Activated CD4-positive, alpha-beta T cell treated with anti-CD3 and anti-CD28 coated beads for 1 hour (primary cell): ENCODE measurements around the gene GAB2.

Experiments
- DNase-seq: peaks from one replicate; pipeline ENCODE4 v3.0.0-alpha.2; 2020

The GAB2 gene

GRCh38 chr11:78339945-78340344 is 77.7 kb downstream of the GAB2 start:
- no peak for DNase-seq

- no peak for DNase-seq
Measured at GRCh38 chr11:78339483-78339882, 78.1 kb downstream of the GAB2 start.

GRCh38 chr11:78338702-78339101 is 78.9 kb downstream of the GAB2 start:
- DNase-seq: no peak

- DNase-seq: no peak
Measured at GRCh38 chr11:78338138-78338537, 79.5 kb downstream of the GAB2 start.

GRCh38 chr11:78337554-78337924 is 80.1 kb downstream of the GAB2 start:
- no peak for DNase-seq

GRCh38 chr11:78336877-78337553 is 80.6 kb downstream of the GAB2 start:
- no peak for DNase-seq

- no peak for DNase-seq
Measured at GRCh38 chr11:78334109-78334508, 83.5 kb downstream of the GAB2 start.

- no peak for DNase-seq
Measured at GRCh38 chr11:78332872-78333271, 84.7 kb downstream of the GAB2 start.

GRCh38 chr11:78332174-78332866 is 85.3 kb downstream of the GAB2 start:
- DNase-seq: no peak

- DNase-seq: no peak
Measured at GRCh38 chr11:78331711-78332110, 85.9 kb downstream of the GAB2 start.

GRCh38 chr11:78330361-78330760 is 87.3 kb downstream of the GAB2 start:
- no peak for DNase-seq

GRCh38 chr11:78327945-78328344 is 89.7 kb downstream of the GAB2 start:
- no peak for DNase-seq

- DNase-seq: no peak
Measured at GRCh38 chr11:78325274-78325781, 92.3 kb downstream of the GAB2 start.

GRCh38 chr11:78323363-78323762 is 94.3 kb downstream of the GAB2 start:
- no peak for DNase-seq

- no peak for DNase-seq
Measured at GRCh38 chr11:78319453-78319955, 98.1 kb downstream of the GAB2 start.

- no peak for DNase-seq
Measured at GRCh38 chr11:78318321-78319114, 99.1 kb downstream of the GAB2 start.

- DNase-seq: no peak
Measured at GRCh38 chr11:78315724-78316123, 101.9 kb downstream of the GAB2 start.

- DNase-seq: no peak
Measured at GRCh38 chr11:78314762-78315161, 102.9 kb downstream of the GAB2 start.

GRCh38 chr11:78313898-78314297 is 103.7 kb downstream of the GAB2 start:
- no peak for DNase-seq

- no peak for DNase-seq
Measured at GRCh38 chr11:78313181-78313795, 104.3 kb downstream of the GAB2 start.

- no peak for DNase-seq
Measured at GRCh38 chr11:78312712-78313111, 104.9 kb downstream of the GAB2 start.

- no peak for DNase-seq
Measured at GRCh38 chr11:78311702-78312371, 105.8 kb downstream of the GAB2 start.
